ENCODE measurements around the gene AGFG2. TPM values are rescaled to one million over a fixed set of nuclear protein-coding genes. Genes with fewer than 3 reads are reported as not detected.

AGFG2 gene
- total and polyA plus RNA-seq, 2 of the 13 experiments (the other 11 are each of a cell fraction or from before 2014, with no cell fraction given) = 125 to 132 TPM

- no peak for TF ChIP-seq RNF219 (CRISPR knock-in tag; IDR thresholded peaks at IDR 0.05)
- TF ChIP-seq ZNF777 (CRISPR knock-in tag; IDR thresholded peaks at IDR 0.05) = peak; percentile 41; the same call in 1 of the 2 replicates
- TF ChIP-seq CTCF (CRISPR knock-in tag; IDR thresholded peaks at IDR 0.05) = no peak
- no peak for TF ChIP-seq HIVEP1 (CRISPR knock-in tag; IDR thresholded peaks at IDR 0.05)
- no peak; the same call in 1 of the 2 replicates for TF ChIP-seq CBFB (CRISPR knock-in tag; IDR thresholded peaks at IDR 0.05)
- no peak for TF ChIP-seq MEF2D (CRISPR knock-in tag; IDR thresholded peaks at IDR 0.05)
- no peak for TF ChIP-seq MAFK (conservative IDR thresholded peaks at IDR 0.05 in 1 of 2, IDR thresholded peaks at IDR 0.05 in 1 of 2; ENCODE audit: low read length in 2 of 2)
- TF ChIP-seq ZSCAN31 (CRISPR knock-in tag; IDR thresholded peaks at IDR 0.05; ENCODE audit: low read depth) = peak; percentile 74
- no peak for TF ChIP-seq ZNF496 (CRISPR knock-in tag; IDR thresholded peaks at IDR 0.05; ENCODE audit: insufficient replicate concordance)
- no peak for TF ChIP-seq GRHL1 (CRISPR knock-in tag; conservative IDR thresholded peaks at IDR 0.05)
- TF ChIP-seq ZNF17 (CRISPR knock-in tag; IDR thresholded peaks at IDR 0.05) = no peak
- TF ChIP-seq MAZ (IDR thresholded peaks at IDR 0.05; ENCODE audit: borderline replicate concordance, low read depth, low read length) = peak; percentile 93
- TF ChIP-seq MAZ (CRISPR knock-in tag; IDR thresholded peaks at IDR 0.05; ENCODE audit: low read depth) = peak; percentile 97
- no peak for TF ChIP-seq NFE2L1 (CRISPR knock-in tag; IDR thresholded peaks at IDR 0.05; ENCODE audit: borderline replicate concordance)
- no peak; the same call in 1 of the 2 replicates for TF ChIP-seq DNMT3B (CRISPR knock-in tag; conservative IDR thresholded peaks at IDR 0.05)
- TF ChIP-seq ZNF609 (CRISPR knock-in tag; IDR thresholded peaks at IDR 0.05; ENCODE audit: borderline replicate concordance) = no peak; the same call in 1 of the 2 replicates
- TF ChIP-seq SP4 (CRISPR knock-in tag; IDR thresholded peaks at IDR 0.05) = no peak
- TF ChIP-seq SNAPC2 (CRISPR knock-in tag; IDR thresholded peaks at IDR 0.05) = peak; percentile 99
These were observed 46.7 kb downstream of the AGFG2 start, which contains the start of gene LRCH4 (continued) for GRCh38 chr7:100585511-100586265.
